HG02623 (cell line): Measurements from ENCODE around the gene XRCC5.

Experiments
- ATAC-seq: cut with Tn5 transposase; IDR thresholded peaks from one replicate; pipeline ENCODE4 v1.9.1; 2021; ENCODE audit warnings: moderate library complexity; ENCODE audit not compliant: unreplicated experiment

The XRCC5 gene

DNA sequence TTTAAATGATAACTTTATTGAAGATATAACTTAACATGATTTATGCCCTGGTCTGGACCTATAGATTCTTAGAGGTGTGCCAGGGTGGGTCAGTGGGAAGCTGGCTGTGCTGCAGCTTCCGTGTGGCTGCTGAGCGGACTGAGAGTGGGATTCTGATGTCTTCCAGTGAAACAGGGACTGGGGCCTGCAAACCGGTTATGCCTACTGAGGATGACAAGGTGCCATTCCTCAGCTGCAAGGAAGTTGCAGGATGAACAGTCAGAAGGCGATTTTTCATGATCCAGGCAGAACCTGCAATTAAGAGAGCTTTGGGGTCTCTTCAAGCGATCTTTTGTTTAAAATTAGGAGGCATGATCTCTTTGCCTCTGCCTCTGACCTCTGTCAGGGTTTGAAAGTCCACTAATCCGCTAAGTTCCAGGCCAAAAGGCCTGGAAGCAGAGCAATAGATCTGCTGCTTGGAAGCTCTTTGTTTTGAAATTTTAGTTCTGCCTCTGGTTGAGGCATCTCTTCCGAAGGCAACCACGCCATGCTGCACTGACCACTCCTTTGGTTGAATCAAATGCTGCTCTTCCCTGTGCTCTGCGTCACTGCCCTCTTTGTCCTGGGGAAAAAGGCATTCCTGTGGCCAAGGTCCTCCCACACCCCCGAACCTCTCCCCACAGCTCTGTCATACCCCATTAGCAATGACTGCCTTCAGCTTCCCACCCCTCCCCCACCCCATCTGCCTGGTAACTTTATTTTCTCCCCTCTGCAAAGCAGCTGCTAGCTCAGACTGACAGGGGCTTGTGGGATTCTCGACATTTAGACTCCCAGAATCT, 25.5 kb upstream of the XRCC5 start:
- no peak for ATAC-seq

DNA sequence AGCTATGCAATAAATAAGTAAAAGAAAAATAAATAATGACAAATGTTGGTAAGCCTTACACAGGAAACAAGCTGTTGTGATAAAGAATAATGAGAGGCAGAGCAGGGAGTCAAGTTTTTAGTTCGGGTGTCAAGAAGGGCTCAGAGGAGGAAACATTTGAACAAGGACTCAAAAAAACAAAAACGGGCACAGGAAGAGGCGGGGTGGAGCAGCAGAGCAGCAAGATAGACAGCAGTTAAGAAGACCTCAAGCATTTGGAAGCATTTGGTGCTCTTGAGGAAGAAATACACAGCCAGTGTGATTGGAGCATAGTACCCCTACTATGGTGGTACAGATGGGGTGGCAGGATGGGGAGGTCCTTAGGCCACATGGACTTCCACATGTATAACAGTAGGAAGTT, 24.6 kb upstream of the XRCC5 start:
- ATAC-seq: no peak

- ATAC-seq: no peak
Measured at GRCh38 chr2:216086207-216086893, 22.8 kb upstream of the XRCC5 start.

- peak; percentile 53 for ATAC-seq
Measured at GRCh38 chr2:216090369-216090786, 18.8 kb upstream of the XRCC5 start.

DNA sequence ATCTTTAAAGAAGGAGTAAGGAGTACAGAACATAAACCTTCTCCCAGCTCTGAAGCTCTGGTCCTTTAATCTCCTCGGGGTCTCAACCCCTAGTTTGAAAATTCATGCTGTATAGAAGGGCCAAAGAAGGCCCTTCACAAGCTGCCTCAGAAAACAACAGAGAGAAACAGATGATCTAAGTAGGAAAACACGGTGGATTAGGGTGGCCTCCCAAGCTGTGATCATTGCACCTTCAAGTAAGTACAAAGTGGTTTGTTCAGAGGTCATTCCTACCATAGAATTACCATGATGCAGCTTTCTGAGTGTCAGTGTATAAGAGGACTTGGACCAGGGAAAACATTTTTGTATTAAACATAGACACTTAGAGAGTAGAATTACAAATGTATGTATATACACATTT, 16.5 kb upstream of the XRCC5 start:
- ATAC-seq: no peak

DNA sequence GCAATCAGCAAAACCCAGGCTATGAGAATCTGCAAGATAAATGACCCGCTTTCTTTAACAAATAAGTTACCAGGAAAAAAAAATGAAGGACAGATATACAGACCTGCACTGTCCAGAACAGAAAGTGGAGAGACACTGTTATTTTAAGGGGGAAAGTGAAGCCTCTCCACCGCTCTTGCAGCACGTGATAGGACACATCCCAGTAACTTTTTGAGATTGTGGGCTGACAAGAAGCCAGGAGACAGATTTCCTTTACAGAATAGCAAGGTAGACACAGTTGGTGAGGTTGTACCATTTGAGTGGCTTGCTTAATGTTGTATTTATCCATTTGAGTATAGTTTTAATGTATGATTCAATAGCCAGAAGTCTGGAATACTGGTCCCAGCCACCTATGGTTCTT, 14.4 kb upstream of the XRCC5 start:
- no peak for ATAC-seq

GRCh38 chr2:216098421-216099334, 10.5 kb upstream of the XRCC5 start:
- no peak for ATAC-seq

DNA sequence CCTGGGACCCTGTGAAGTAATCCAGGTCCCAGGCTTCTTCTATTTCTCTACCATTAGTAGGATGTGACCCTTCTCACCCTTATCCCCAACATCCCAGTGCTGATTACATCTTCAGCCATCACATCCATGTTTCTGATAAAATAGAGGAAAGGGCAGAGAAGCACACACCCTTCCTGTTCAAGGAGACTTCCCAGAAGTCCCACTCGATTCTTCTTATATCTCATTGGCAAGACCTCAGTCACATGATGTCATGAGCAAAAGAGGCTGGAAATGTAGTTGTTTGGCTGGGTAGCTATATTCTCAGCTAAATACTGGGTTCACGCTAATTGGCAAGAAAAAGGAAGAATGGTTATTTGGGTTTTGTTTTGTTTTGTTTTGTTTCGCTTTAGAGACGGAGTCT, 8.0 kb upstream of the XRCC5 start:
- ATAC-seq: no peak

DNA sequence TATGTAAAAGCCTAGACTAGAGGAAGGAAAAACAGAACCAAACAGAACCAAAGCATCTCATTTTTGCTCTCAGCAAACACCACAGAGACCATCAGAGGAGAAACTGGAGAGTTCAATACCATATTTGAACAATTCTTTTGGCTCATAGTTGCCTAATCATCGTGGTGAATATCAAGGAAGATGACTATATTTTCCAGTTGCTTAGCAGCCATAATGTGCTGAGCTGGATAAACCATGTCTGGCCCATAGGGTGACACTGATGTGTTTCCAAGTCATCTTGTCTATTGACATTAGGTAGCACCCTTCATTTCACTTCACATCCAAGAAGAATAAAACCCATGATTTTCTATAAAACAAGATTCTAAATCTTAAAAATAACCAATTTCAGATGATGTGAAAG, 5.9 kb upstream of the XRCC5 start:
- ATAC-seq: no peak

DNA sequence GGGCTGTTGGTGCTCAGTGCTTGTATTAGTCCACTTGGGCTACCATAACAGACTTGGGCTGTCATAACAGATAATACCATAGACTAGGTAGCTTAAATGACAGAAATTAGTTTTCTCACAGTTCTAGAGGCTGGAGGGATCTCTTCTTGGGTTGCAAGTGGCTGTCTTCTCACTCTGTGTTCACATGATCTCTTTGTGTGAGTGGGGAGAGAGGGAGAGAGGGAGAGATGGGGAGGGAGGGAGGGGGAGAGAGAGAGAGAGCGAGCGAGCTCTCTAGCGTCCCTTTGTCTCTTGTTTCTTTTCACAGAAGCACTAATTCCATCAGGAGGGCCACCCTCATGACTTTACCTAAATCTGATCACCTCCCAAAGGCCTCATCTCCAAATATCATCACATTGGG, 4.5 kb upstream of the XRCC5 start:
- no peak for ATAC-seq

DNA sequence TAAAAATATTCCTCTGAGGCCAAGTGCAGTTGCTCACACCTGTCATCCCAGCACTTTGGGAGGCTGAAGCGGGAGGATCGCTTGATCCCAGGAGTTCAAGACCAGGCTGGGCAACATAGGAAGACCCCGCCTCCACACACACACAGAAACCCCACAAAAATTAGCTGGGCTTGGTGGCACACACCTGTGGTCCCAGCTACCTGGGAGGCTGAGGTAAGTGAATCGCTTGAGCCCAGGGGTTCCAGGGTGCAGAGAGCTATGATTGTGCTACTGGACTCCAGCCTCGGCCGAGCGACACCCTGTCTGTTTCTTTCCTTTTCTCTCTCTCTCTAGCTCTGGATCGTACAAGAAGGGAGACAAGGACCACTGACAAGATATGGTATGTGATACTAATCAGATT, 1.8 kb upstream of the XRCC5 start:
- ATAC-seq: no peak

DNA sequence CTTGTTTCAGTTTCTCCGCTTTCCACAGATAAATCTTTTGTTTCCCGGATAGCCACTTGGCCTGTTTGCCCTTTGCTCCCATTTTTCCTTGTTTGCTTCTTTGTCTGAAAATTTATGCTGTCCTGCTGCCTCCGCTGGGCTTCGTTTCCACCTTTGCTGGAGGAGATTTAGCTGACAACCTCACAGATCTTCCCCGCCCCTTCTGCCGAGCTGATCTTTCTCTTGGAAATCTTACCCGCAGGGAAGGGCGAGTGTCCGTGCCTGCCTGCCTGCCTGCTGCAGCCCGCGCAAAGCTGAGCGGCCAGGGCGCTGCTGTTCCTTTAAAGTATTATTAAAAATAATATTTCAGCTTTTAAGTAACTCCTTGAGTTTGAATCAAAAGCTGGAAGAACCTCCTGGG, 1.4 kb upstream of the XRCC5 start:
- no peak for ATAC-seq

DNA sequence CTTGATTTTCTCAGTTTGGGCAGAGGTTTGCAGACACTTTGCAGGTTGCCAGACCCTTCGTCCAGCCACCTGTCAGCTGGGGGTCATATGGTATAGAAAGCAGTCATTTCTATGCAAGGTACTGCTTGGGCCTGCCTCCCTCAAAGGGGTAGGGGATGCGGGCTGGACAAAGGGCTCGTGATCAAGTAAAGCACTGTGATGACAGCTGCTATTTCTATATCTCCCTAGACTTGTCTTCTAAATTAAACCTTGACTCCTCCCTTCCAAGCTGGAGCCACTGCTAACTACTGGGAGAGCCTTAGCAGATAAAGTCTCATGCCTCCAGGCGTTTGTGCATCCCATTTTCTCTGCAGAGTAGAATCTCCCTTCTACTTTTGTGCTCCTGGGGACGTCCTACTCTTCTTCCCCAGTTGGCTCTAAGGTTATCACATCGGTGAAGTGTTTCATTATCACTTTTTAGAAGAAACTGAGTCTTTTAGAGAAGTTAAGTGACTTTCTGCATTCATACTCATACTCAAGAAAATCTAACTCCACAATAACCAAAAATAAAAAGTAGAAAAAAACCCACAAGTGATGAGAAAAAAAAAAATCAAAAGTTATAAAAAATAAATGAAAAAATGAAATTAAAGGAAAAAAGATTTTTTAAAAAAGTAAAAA, 710 bp upstream of the XRCC5 start:
- no peak for ATAC-seq

DNA sequence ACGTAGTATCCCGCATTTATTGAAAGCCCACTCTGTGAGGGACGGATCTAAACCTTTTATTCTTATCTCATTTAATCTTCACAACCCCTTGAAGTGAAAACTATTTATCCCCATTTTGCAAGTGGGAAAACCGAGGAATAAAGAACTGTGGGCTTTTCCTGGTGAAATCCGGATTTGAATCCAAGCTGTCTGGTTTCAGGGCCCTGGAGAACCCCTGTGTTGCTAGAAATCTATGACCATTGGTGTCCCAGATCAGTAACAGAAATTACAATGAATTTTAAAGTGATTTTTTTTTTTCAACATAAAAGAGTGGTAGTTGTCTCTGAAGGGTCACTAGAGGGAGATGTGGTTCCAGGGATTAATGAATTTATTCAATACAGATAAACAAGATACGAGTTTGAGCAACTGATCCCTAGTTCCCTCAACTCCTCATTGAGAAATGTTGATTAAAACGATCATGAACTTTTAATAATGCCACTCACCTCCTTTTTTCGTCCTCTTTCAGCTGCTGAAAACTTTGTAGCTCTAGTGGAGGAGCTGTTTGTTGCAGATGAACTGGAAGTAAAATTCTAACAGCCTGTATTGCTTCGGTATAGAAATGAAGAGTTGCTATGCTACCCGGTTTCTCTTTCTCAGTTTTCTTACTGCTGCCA, 940 bp downstream of the XRCC5 start:
- no peak for ATAC-seq

GRCh38 chr2:216110620-216111019, 1.5 kb downstream of the XRCC5 start:
- ATAC-seq: no peak

DNA sequence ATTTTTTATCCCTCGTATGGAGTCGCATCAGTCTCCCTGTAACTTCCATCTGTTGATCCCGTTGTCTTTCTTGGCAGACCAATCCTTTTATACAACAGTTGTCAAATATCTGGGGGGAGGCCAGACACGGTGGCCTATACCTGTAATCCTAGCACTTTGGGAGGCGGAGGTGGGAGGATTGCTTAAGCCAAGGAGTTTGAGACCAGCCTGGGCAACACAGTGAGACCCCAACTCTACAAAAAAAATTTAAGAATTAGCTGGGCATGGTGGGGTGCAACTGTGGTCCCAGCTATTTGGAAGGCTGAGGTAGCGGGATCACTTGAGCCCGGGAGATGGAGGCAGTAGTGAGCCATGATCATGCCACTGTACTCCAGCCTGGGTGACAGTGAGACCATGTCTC, 2.0 kb downstream of the XRCC5 start:
- no peak for ATAC-seq

GRCh38 chr2:216112926-216113325, 3.8 kb downstream of the XRCC5 start:
- no peak for ATAC-seq

DNA sequence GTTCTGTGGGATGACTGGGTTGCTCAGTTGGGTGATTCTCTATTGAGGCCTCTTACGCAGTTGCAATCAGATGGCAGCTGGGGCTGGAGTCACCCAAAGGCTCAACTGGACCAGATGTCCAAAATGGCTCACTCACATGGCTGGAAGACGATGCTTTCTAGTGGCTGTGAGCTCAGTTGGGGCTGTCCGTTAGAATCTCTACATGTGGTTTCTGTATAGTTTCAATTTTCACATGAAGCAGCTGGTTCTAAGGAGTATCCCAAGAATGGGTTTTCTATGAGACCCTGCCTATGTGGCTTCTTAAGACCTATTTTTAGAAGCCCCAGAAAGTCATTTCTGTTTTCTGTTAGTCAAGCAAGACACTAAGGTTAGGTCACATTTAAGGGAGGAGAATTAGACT, 4.4 kb downstream of the XRCC5 start:
- ATAC-seq: peak; percentile 72

DNA sequence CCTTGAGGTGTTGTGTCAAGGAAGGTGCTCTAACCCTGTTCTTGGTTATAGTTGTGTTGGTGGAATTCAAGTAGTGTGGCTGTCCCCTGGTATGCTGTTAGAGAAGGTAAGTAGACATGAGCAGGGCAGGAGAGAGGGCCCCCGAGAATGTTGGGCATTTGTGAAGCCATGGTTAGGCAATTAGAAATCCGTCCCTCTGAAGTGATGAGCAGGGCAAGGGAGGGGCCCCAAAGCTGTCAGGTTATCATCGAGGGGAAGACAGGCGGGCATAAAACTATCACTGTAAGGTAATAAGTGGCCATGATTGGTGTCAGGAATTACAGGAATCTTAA, 5.2 kb downstream of the XRCC5 start:
- no peak for ATAC-seq

GRCh38 chr2:216114714-216115531, 5.8 kb downstream of the XRCC5 start:
- peak; percentile 38 for ATAC-seq
